Germinal center (tissue), 1 donor: ENCODE data around the gene PDE4B.

Source experiments
- DNase-seq: peaks from one replicate; pipeline ENCODE4 v3.0.0; 2012; ENCODE audit warnings: mixed read lengths, low spot score

Gene PDE4B

DNA sequence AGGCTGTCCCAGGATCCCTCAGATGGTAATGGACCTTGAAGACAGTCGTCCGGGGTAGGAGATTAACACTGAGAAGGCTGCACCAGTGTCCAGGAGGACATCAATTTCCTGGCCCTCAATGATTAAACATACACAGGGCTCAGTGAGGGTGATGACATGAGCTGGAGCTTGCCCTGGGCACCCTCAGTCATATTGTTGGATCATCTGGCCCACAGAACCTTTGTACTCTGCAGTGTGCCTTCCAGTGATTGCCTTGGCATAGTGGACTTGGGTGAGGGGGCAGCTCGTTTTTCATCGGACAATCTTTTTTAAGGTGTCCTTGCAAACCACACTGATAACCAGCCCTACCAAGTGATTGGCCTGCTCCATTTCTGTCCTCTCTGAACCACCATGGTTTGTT, 630.1 kb downstream of the PDE4B start:
- DNase-seq: no peak
